K562 (cell line): ENCODE results near the gene SLC32A1. TPM values are rescaled to one million over a fixed set of nuclear protein-coding genes. Genes with fewer than 3 reads are reported as not detected.
A peak's percentile ranks its signal among the peaks of the same experiment; 100 is the strongest.

Experiments
- ARID1B ChIP-seq: fragments of 450-650 bp; IDR thresholded peaks from 2 replicates; pipeline ENCODE4 v1.6.1; 2016; ENCODE audit warnings: antibody characterized with exemption, mild to moderate bottlenecking, inconsistent platforms
- EWSR1 ChIP-seq: fragments of 450-650 bp; IDR thresholded peaks from 2 replicates; pipeline ENCODE4 v1.6.1; 2018; ENCODE audit warnings: borderline replicate concordance, mild to moderate bottlenecking, low read depth, moderate library complexity; ENCODE audit not compliant: partially characterized antibody
- IRF2 ChIP-seq: sonication (generic); formaldehyde crosslinking; IDR thresholded peaks from 2 replicates; pipeline ENCODE4 v1.8.1; 2022; ENCODE audit warnings: mild to moderate bottlenecking, missing genetic modification reagents
- MTA2 ChIP-seq: fragments of 450-650 bp; IDR thresholded peaks from 2 replicates; pipeline ENCODE4 v1.6.1; 2016; ENCODE audit warnings: low read depth
- ZBTB17 ChIP-seq: fragments of 450-650 bp; formaldehyde crosslinking; IDR thresholded peaks from 2 replicates; pipeline ENCODE4 v1.4.0; 2020; ENCODE audit warnings: mild to moderate bottlenecking
- ZBTB2 ChIP-seq: fragments of 450-650 bp; IDR thresholded peaks from 2 replicates; pipeline ENCODE4 v1.6.1; 2016; ENCODE audit warnings: antibody characterized with exemption
- ZBTB40 ChIP-seq, 2 experiments: fragments of 450-650 bp in 1 of 2; sonication (generic) in 1 of 2; formaldehyde crosslinking in 1 of 2; IDR thresholded peaks; 2 replicates each; pipeline versions ENCODE4 v1.7.1 to v1.9.0; 2016 to 2022; ENCODE audit warnings: inconsistent platforms in 1 of 2, mild to moderate bottlenecking in 1 of 2, missing genetic modification reagents in 1 of 2
- ZNF175 ChIP-seq: fragments of 200-800 bp; sonication (Bioruptor generic); IDR thresholded peaks from 2 replicates; pipeline ENCODE4 v1.6.1; 2016; ENCODE audit warnings: low read depth, mild to moderate bottlenecking, missing genetic modification characterization, missing compliant biosample characterization
- ZNF398 ChIP-seq: fragments of 250-450 bp; sonication (Bioruptor Pico); IDR thresholded peaks from 2 replicates; pipeline ENCODE4 v1.8.0; 2021; ENCODE audit warnings: moderate library complexity, mild to moderate bottlenecking, inconsistent platforms
- ZNF778 ChIP-seq: fragments of 450-650 bp; formaldehyde crosslinking; IDR thresholded peaks from 2 replicates; pipeline ENCODE4 v1.4.0; 2020; ENCODE audit warnings: mild to moderate bottlenecking, moderate library complexity
- polyA plus RNA-seq, 8 experiments: library from polyadenylated mRNA; depleted of rRNA in 4 of 8; stranded (reverse) in 5 of 8; unstranded in 3 of 8; fragments of >200 nt; fragmentation: Nextera tagmentation in 2 of 8; fragmentation: Illumina TruSeq in 1 of 8; extraction: Ambion mirVana in 2 of 8; extraction: Trizol in 1 of 8; gene quantifications; 2 replicates each; pipeline versions ENCODE4 v1.2.1 to v1.2.3, GENCODE V29; 2011 to 2014; ENCODE audit warnings: inconsistent platforms in 1 of 8, missing spikeins in 1 of 8
- total RNA-seq, 7 experiments: library from RNA; depleted of rRNA in 6 of 7; stranded (reverse); fragments of >200 nt in 6 of 7; fragmentation: Illumina TruSeq in 2 of 7; extraction: Trizol in 2 of 7; gene quantifications; 2 replicates each; pipeline versions ENCODE4 v1.2.1 to v1.2.3, GENCODE V29; 2011 to 2021; ENCODE audit warnings: low replicate concordance in 1 of 7
- TF ChIP-seq, protein P1 (sequence below): sonication (generic); formaldehyde crosslinking; IDR thresholded peaks from 2 replicates; pipeline ENCODE4 v1.8.1; 2023; ENCODE audit warnings: mild to moderate bottlenecking, missing genetic modification reagents

SLC32A1 gene
- total and polyA plus RNA-seq, 9 of the 15 experiments (the other 6 are each of a cell fraction or from before 2014, with no cell fraction given), result not detected

DNA sequence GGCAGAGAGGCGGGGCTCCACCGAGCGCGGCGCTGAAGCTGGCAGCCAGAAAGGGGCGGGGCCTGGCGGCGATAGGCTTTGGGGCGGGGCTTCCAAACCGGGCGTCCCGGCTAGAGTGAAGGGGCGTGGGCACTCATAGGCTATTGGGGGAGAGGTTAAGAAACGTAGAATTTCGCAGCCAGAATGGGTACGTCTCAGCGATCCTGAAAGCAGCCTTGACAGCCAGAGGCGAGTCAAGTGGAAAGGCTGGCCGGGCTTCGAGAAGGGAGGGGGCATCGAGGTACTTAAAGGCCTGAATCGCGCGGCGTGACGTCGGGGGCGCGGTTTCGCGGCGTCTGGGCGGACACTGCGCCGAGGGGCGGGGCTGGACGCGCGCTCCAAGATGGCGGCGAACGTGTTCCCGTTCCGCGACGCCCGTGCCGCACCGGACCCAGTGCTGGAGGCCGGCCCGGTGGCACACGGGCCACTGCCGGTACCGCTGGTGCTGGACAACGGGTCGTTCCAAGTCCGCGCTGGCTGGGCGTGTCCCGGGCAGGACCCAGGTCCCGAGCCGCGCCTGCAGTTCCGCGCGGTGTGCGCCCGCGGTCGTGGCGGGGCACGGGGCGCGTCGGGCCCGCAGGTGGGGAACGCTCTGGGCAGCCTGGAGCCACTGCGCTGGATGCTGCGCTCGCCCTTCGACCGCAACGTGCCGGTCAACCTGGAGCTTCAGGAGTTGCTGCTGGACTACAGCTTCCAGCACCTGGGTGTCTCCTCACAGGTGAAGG is 24.0 kb downstream of the SLC32A1 start, which contains the start of gene ACTR5 (continued):
- no peak for TF ChIP-seq ZNF398 (CRISPR knock-in tag)
- TF ChIP-seq ARID1B, result no peak
- no peak for TF ChIP-seq IRF2
- TF ChIP-seq ZBTB40 (IDR thresholded peaks at IDR 0.05), result no peak
- no peak for TF ChIP-seq ZBTB40 (CRISPR knock-in tag; IDR thresholded peaks at IDR 0.05)
- TF ChIP-seq EWSR1, result no peak
- no peak for TF ChIP-seq MTA2
- peak; percentile 29; the same call in 1 of the 2 replicates for TF ChIP-seq ZBTB17 (CRISPR knock-in tag)
- no peak for TF ChIP-seq ZNF778 (CRISPR knock-in tag)
- 0 out of 2 replicates have a peak, but pooled peaks have one; percentile 22 for TF ChIP-seq ZBTB2
- TF ChIP-seq, protein P1, sequence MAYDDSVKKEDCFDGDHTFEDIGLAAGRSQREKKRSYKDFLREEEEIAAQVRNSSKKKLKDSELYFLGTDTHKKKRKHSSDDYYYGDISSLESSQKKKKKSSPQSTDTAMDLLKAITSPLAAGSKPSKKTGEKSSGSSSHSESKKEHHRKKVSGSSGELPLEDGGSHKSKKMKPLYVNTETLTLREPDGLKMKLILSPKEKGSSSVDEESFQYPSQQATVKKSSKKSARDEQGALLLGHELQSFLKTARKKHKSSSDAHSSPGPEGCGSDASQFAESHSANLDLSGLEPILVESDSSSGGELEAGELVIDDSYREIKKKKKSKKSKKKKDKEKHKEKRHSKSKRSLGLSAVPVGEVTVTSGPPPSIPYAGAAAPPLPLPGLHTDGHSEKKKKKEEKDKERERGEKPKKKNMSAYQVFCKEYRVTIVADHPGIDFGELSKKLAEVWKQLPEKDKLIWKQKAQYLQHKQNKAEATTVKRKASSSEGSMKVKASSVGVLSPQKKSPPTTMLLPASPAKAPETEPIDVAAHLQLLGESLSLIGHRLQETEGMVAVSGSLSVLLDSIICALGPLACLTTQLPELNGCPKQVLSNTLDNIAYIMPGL (CRISPR knock-in tag), result no peak
- 0 out of 2 replicates have a peak, but pooled peaks have one; percentile 18 for TF ChIP-seq ZNF175
